Lower lobe of right lung (tissue), 2 donors: ENCODE results near the gene PLEKHG2. TPM values are rescaled to one million over a fixed set of nuclear protein-coding genes. Genes with fewer than 3 reads are reported as not detected.
A peak's percentile ranks its signal among the peaks of the same experiment; 100 is the strongest.

ENCODE experiments used
- ATAC-seq, 2 donors: fragments of 200-7000 bp; cut with Tn5 transposase; one replicate each; pipeline ENCODE4 v1.9.1; 2020 to 2022; ENCODE audit warnings: mild to moderate bottlenecking in 2 of 2, moderate library complexity in 2 of 2
- DNase-seq: peaks from one replicate; pipeline ENCODE4 v3.0.0-alpha.2; 2020
- H3K27ac ChIP-seq: fragments of 200-600 bp; one replicate; pipeline ENCODE4 v1.8.0; 2022
- H3K27me3 ChIP-seq: fragments of 200-600 bp; one replicate; pipeline ENCODE4 v1.8.0; 2022; ENCODE audit warnings: low read depth
- H3K36me3 ChIP-seq: fragments of 200-600 bp; one replicate; pipeline ENCODE4 v1.8.0; 2022; ENCODE audit warnings: mild to moderate bottlenecking
- H3K4me1 ChIP-seq: fragments of 200-600 bp; one replicate; pipeline ENCODE4 v1.8.0; 2022
- H3K4me3 ChIP-seq: fragments of 200-600 bp; one replicate; pipeline ENCODE4 v1.8.0; 2022; ENCODE audit warnings: mild to moderate bottlenecking
- H3K9me3 ChIP-seq: fragments of 200-600 bp; one replicate; pipeline ENCODE4 v1.8.0; 2022
- intact Hi-C: fragments of 100-400 bp; cut with DNase I; formaldehyde crosslinking; loops from one replicate; pipeline ENCODE4 v1.11.0; 2022
- total RNA-seq: library from RNA; stranded (reverse); fragmentation: NEBNext Ultra II Directional; extraction: Animal tissue kit (Norgen Biotek cat#: 25700); gene quantifications from one replicate; pipeline ENCODE4 v1.2.1, GENCODE V29; 2021
- TF ChIP-seq, protein P1 (sequence below): fragments of 200-600 bp; IDR thresholded peaks from one replicate; pipeline ENCODE4 v1.8.0; 2022; ENCODE audit warnings: antibody characterized with exemption, mild to moderate bottlenecking
- donor health status: DM: no; HTN: yes; CAD: no; lungs with severe emphysema.

The PLEKHG2 gene
- total RNA-seq, 1 donor from 2014 or later, result 24.7 TPM

DNA sequence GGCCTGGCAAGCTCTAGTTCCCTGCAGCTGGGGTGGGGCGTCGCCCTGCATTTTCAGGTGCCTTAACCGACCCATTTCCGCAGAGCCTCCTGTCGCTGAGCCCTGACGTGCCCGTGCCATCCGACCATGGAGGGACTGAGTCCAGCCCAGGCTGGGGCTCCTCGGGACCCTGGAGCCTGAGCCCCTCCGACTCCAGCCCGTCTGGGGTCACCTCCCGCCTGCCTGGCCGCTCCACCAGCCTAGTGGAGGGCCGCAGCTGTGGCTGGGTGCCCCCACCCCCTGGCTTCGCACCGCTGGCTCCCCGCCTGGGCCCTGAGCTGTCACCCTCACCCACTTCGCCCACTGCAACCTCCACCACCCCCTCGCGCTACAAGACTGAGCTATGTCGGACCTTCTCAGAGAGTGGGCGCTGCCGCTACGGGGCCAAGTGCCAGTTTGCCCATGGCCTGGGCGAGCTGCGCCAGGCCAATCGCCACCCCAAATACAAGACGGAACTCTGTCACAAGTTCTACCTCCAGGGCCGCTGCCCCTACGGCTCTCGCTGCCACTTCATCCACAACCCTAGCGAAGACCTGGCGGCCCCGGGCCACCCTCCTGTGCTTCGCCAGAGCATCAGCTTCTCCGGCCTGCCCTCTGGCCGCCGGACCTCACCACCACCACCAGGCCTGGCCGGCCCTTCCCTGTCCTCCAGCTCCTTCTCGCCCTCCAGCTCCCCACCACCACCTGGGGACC lies 4.6 kb upstream of the PLEKHG2 start:
- Histone ChIP-seq H3K4me1 (peaks cover 35% of the 10 kb centered on the region), H3K36me3 (peaks cover 16% of the 10 kb centered on the region), H3K9me3 (no peaks in the 10 kb centered on the region), H3K4me3 (peak overlapping the region; percentile 97), H3K27me3 (no peaks in the 10 kb centered on the region), H3K27ac (peak overlapping the region; percentile 100)
- TF ChIP-seq, protein P1, sequence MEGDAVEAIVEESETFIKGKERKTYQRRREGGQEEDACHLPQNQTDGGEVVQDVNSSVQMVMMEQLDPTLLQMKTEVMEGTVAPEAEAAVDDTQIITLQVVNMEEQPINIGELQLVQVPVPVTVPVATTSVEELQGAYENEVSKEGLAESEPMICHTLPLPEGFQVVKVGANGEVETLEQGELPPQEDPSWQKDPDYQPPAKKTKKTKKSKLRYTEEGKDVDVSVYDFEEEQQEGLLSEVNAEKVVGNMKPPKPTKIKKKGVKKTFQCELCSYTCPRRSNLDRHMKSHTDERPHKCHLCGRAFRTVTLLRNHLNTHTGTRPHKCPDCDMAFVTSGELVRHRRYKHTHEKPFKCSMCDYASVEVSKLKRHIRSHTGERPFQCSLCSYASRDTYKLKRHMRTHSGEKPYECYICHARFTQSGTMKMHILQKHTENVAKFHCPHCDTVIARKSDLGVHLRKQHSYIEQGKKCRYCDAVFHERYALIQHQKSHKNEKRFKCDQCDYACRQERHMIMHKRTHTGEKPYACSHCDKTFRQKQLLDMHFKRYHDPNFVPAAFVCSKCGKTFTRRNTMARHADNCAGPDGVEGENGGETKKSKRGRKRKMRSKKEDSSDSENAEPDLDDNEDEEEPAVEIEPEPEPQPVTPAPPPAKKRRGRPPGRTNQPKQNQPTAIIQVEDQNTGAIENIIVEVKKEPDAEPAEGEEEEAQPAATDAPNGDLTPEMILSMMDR, result no peak
- ATAC-seq (peak in 1 of 2 donors; percentile 0), DNase-seq (peak; percentile 83)
- intact Hi-C loops, result no loop called here

DNA sequence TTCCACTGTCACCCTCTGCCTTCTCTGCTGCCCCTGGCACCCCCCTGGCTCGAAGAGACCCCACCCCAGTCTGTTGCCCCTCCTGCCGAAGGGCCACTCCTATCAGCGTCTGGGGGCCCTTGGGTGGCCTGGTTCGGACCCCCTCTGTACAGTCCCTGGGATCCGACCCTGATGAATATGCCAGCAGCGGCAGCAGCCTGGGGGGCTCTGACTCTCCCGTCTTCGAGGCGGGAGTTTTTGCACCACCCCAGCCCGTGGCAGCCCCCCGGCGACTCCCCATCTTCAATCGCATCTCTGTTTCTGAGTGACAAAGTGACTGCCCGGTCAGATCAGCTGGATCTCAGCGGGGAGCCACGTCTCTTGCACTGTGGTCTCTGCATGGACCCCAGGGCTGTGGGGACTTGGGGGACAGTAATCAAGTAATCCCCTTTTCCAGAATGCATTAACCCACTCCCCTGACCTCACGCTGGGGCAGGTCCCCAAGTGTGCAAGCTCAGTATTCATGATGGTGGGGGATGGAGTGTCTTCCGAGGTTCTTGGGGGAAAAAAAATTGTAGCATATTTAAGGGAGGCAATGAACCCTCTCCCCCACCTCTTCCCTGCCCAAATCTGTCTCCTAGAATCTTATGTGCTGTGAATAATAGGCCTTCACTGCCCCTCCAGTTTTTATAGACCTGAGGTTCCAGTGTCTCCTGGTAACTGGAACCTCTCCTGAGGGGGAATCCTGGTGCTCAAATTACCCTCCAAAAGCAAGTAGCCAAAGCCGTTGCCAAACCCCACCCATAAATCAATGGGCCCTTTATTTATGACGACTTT lies 3.9 kb upstream of the PLEKHG2 start:
- peak overlapping the region; percentile 100 for H3K27ac ChIP-seq
- intact Hi-C loops, result no loop called here
- H3K9me3 ChIP-seq, result no peaks in the 10 kb centered on the region
- TF ChIP-seq, protein P1, result no peak
- H3K36me3 ChIP-seq, result peaks cover 16% of the 10 kb centered on the region
- H3K4me1 ChIP-seq, result peaks cover 36% of the 10 kb centered on the region
- DNase-seq, result no peak
- no peaks in the 10 kb centered on the region for H3K27me3 ChIP-seq
- peak overlapping the region; percentile 97 for H3K4me3 ChIP-seq
- ATAC-seq, result no peak

DNA sequence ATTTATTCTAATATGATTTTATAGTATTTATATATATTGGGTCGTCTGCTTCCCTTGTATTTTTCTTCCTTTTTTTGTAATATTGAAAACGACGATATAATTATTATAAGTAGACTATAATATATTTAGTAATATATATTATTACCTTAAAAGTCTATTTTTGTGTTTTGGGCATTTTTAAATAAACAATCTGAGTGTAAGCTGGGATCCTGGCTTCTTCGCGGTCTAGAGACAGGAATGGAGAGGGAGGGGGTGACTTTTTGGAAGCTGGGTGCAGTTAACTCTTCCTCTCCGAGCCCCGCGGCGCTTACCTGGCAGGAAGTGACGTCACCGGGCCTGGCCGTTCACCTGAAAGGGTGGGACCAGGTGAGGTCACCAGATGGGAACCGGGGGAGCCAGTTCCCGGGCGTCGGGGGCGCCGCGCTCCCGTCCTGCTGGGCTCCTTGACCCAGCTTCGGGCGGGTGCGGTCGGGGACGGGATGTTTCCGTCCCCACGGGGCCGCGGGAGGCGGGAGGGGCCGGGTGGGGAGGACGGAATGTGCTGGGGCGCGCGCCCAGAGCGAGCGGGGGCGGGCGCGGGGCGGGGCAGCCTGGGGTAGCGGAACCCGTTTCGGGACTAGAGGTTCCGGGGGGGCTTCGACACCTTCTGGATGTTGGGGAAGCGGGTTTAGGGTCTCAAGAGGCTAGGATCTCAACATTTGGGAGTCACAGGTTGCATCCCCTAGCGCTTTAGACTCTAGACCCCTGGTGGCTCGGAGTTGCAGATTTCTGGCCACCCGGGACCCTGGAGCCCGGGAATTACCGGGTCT lies 3.1 kb upstream of the PLEKHG2 start:
- DNase-seq (peak; percentile 96), ATAC-seq (peak; percentile 21 to 46)
- Histone ChIP-seq H3K4me1 (peaks cover 39% of the 10 kb centered on the region), H3K27me3 (no peaks in the 10 kb centered on the region), H3K9me3 (no peaks in the 10 kb centered on the region), H3K36me3 (peaks cover 16% of the 10 kb centered on the region), H3K27ac (peak overlapping the region; percentile 100), H3K4me3 (peak overlapping the region; percentile 97)
- TF ChIP-seq, protein P1, result no peak
- intact Hi-C loops, result no loop called here

DNA sequence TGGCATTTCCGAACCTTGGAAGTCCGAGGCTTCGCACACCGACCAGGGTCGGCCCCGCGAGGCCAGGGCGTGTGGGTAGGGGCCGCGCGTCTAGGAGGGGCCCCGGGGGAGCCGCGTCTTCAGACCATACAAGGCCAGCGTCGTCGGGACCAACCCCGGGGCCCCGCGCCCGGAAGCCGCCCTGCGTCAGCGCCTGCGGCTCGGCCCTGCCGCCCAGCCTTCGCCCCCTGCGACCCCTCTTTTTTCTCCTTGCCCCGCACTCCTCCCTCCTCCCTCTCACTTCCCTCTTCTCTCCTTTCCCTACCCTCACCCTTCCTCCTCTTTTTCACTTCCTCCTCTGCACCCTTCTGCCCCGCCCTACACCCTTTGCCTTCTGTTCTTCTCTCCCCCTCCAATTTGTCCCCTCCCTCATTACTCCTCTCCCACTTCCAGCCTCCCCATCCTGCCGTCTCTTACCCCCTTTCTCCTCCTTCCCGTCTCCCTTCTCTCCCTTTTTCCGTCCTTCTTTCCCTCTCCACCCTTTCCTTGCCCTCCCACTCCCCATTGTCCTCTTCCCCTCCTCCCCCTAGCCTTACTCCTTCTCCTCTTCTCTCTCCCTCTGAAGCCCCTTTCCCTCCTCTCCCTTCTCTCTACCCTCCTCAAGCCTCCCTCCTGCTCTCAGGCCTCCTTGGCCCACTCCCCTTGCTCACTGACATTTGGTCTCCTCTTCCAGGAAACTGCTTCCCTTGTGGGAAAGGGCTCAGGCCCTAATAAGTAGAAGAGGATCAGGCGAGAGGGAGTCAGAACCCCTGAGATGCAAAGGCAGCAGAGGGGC lies 2.2 kb upstream of the PLEKHG2 start:
- H3K27me3 ChIP-seq, result no peaks in the 10 kb centered on the region
- H3K4me3 ChIP-seq, result peak overlapping the region; percentile 97
- peak overlapping the region; percentile 100 for H3K27ac ChIP-seq
- H3K36me3 ChIP-seq, result peaks cover 16% of the 10 kb centered on the region
- peak; percentile 23 to 36 for ATAC-seq
- TF ChIP-seq, protein P1, result no peak
- intact Hi-C loops, result no loop called here
- no peaks in the 10 kb centered on the region for H3K9me3 ChIP-seq
- peak; percentile 90 for DNase-seq
- H3K4me1 ChIP-seq, result peaks cover 39% of the 10 kb centered on the region

DNA sequence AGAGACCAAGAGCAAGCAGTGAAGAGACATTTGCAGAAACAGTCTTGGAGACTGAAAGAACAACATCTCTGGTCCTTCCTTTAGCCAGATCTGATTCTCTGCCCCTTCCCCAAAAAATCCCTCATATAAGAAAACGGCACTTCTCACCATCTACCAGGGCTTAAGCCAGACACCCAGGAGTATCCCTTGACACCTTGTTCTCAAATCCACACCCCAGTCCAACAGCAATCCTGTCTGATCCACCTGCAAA lies 1.7 kb upstream of the PLEKHG2 start:
- H3K4me1 ChIP-seq, result peaks cover 34% of the 10 kb centered on the region
- TF ChIP-seq, protein P1, result no peak
- H3K9me3 ChIP-seq, result no peaks in the 10 kb centered on the region
- H3K4me3 ChIP-seq, result peak overlapping the region; percentile 97
- H3K27me3 ChIP-seq, result no peaks in the 10 kb centered on the region
- intact Hi-C loops, result no loop called here
- H3K36me3 ChIP-seq, result peaks cover 16% of the 10 kb centered on the region
- ATAC-seq (no peak), DNase-seq (no peak)
- H3K27ac ChIP-seq, result peak overlapping the region; percentile 100
